ENCODE results near the gene MYO10. TPM values are rescaled to one million over a fixed set of nuclear protein-coding genes. Genes with fewer than 3 reads are reported as not detected.

Gene MYO10
- polyA plus RNA-seq, 3 donors: 0.23 to 1.1 (median 0.35) TPM

DNA sequence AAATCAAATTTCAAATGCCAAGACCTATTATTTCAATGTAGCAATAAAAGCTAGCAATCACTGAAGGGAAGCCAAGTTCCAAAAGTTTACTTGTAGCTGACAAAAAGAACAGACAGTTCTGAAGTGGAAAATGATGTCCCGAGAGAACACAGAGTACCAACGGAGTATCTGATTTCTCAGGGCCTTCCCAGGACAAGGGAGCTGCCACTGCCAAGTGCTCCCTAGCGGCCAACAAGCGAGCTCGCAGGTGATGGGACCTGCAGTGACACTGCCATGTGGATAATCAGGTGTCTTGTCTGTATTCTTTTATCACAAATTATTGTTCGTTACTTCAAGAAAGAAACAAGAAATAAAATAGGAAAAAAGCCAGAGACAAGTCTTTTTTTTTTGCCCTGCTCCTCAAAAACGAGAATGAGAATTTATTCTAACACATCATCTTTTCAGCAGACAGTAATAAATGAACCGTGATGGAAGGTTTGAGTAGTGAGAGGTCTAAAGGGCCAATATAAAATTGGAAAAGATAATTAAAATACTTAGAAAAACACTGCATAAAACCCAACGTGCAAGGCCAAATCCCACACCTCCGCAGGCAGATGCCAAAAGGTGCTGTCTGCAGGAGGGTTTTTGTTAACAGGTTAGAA is 159.4 kb downstream of the MYO10 start:
- no peak for DNase-seq
- H3K4me3 Mint-ChIP-seq: no peak overlapping the region
- intact Hi-C loops (cut with micrococcal nuclease): no loop called here
- no peak overlapping the region for H3K4me2 ChIP-seq (replicated peaks; ENCODE audit: extremely low read depth, low read length, poor library complexity, severe bottlenecking)
- H3K4me1 ChIP-seq (ENCODE audit: control insufficient read depth in 1 of 2, insufficient read depth in 2 of 2, low read length in 2 of 2): no peaks in the 10 kb centered on the region
- no peaks in the 10 kb centered on the region for H3K36me3 ChIP-seq (replicated peaks in 1 of 2; ENCODE audit: control insufficient read depth in 1 of 2, insufficient read depth in 2 of 2, low read length in 2 of 2)
- TF ChIP-seq, protein P1, sequence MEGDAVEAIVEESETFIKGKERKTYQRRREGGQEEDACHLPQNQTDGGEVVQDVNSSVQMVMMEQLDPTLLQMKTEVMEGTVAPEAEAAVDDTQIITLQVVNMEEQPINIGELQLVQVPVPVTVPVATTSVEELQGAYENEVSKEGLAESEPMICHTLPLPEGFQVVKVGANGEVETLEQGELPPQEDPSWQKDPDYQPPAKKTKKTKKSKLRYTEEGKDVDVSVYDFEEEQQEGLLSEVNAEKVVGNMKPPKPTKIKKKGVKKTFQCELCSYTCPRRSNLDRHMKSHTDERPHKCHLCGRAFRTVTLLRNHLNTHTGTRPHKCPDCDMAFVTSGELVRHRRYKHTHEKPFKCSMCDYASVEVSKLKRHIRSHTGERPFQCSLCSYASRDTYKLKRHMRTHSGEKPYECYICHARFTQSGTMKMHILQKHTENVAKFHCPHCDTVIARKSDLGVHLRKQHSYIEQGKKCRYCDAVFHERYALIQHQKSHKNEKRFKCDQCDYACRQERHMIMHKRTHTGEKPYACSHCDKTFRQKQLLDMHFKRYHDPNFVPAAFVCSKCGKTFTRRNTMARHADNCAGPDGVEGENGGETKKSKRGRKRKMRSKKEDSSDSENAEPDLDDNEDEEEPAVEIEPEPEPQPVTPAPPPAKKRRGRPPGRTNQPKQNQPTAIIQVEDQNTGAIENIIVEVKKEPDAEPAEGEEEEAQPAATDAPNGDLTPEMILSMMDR (IDR thresholded peaks at IDR 0.05): no peak
- WGBS (ENCODE audit: insufficient coverage): 84% methylated on average over 5 of the region's 10 CpGs
- no peaks in the 10 kb centered on the region for H4K20me1 ChIP-seq (ENCODE audit: insufficient read depth, low read length)
- no peak overlapping the region for H3K27ac Mint-ChIP-seq
- no peak overlapping the region for H3K9ac ChIP-seq (ENCODE audit: insufficient read depth, low read length, poor library complexity, severe bottlenecking)
- H3K27me3 ChIP-seq (ENCODE audit: control insufficient read depth in 2 of 2, insufficient read depth in 2 of 2, low read length in 2 of 2): no peaks in the 10 kb centered on the region
- no peak overlapping the region for H2AFZ ChIP-seq (ENCODE audit: insufficient read depth, low read depth, low read length, poor library complexity, severe bottlenecking)
- peaks cover 0 to 2% (median 0%) of the 10 kb centered on the region in 7 donors for H3K9me3 Mint-ChIP-seq
- peaks cover 0 to 2% (median 0%) of the 10 kb centered on the region in 3 donors for H3K27me3 Mint-ChIP-seq (ENCODE audit: low read depth in 3 of 3)
- peaks cover 2% of the 10 kb centered on the region for H3K4me1 Mint-ChIP-seq
- peaks cover 0 to 9% of the 10 kb centered on the region in 2 donors for H3K36me3 Mint-ChIP-seq
- H3K4me3 ChIP-seq (replicated peaks in 1 of 3; ENCODE audit: low read depth in 2 of 3, low read length in 3 of 3): no peak overlapping the region
- no peaks in the 10 kb centered on the region for H3K79me2 ChIP-seq (ENCODE audit: insufficient read depth, low read length)
- H3K27ac ChIP-seq (ENCODE audit: low read depth in 1 of 2, low read length in 2 of 2): no peak overlapping the region
- H3K9me3 ChIP-seq (replicated peaks in 1 of 2; ENCODE audit: control insufficient read depth in 1 of 2, insufficient read depth in 1 of 2, low read length in 2 of 2): no peaks in the 10 kb centered on the region

DNA sequence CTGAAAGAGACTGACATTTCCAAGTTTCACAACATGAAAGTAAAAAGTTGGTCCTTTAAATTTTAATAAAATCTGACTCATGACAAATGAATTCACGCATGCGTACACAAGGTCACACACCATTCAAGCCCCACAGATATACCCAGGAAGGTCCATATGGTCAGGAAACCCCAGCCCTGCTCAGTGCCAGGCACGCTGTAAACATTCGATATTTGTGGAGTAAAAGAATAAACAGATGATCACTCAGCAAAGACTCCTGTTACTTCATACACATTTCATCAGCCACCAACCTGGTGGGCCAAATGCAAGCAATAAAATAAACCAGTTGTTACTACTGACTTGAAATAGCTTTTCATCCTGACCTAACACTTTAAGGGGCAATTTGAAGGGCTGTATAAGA is 161.3 kb downstream of the MYO10 start:
- Mint-ChIP-seq H3K27ac (no peak overlapping the region), H3K4me3 (no peak overlapping the region), H3K4me1 (peaks cover 2% of the 10 kb centered on the region), H3K27me3 (ENCODE audit: low read depth in 3 of 3) (peaks cover 0 to under 1% (median 0%) of the 10 kb centered on the region in 3 donors), H3K36me3 (peaks cover 0 to 9% of the 10 kb centered on the region in 2 donors), H3K9me3 (peaks cover 0 to 2% (median 0%) of the 10 kb centered on the region in 7 donors)
- H3K27me3 ChIP-seq (ENCODE audit: control insufficient read depth in 2 of 2, insufficient read depth in 2 of 2, low read length in 2 of 2): no peaks in the 10 kb centered on the region
- no peak overlapping the region for H3K27ac ChIP-seq (ENCODE audit: low read depth in 1 of 2, low read length in 2 of 2)
- H3K4me2 ChIP-seq (replicated peaks; ENCODE audit: extremely low read depth, low read length, poor library complexity, severe bottlenecking): no peak overlapping the region
- H3K79me2 ChIP-seq (ENCODE audit: insufficient read depth, low read length): no peaks in the 10 kb centered on the region
- no CpG with 5 or more reads among the region's 4 CpGs for WGBS (ENCODE audit: insufficient coverage)
- no peaks in the 10 kb centered on the region for H3K9me3 ChIP-seq (replicated peaks in 1 of 2; ENCODE audit: control insufficient read depth in 1 of 2, insufficient read depth in 1 of 2, low read length in 2 of 2)
- no peaks in the 10 kb centered on the region for H4K20me1 ChIP-seq (ENCODE audit: insufficient read depth, low read length)
- H2AFZ ChIP-seq (ENCODE audit: insufficient read depth, low read depth, low read length, poor library complexity, severe bottlenecking): no peak overlapping the region
- H3K36me3 ChIP-seq (replicated peaks in 1 of 2; ENCODE audit: control insufficient read depth in 1 of 2, insufficient read depth in 2 of 2, low read length in 2 of 2): no peaks in the 10 kb centered on the region
- DNase-seq: no peak
- H3K4me3 ChIP-seq (replicated peaks in 1 of 3; ENCODE audit: low read depth in 2 of 3, low read length in 3 of 3): no peak overlapping the region
- H3K9ac ChIP-seq (ENCODE audit: insufficient read depth, low read length, poor library complexity, severe bottlenecking): no peak overlapping the region
- intact Hi-C loops (cut with micrococcal nuclease): no loop called here
- TF ChIP-seq, protein P1 (IDR thresholded peaks at IDR 0.05): no peak
- H3K4me1 ChIP-seq (ENCODE audit: control insufficient read depth in 1 of 2, insufficient read depth in 2 of 2, low read length in 2 of 2): no peaks in the 10 kb centered on the region
